Right atrium auricular region (tissue), 2 donors: ENCODE results near the gene CARS1. TPM values are rescaled to one million over a fixed set of nuclear protein-coding genes. Genes with fewer than 3 reads are reported as not detected.
A peak's percentile ranks its signal among the peaks of the same experiment; 100 is the strongest.
"Not testable (repeated sequence)": the region's sequence is repeated elsewhere in the genome, so short reads cannot be mapped to it uniquely, and the experiment has no call there.

Experiments
- DNase-seq: peaks from one replicate; pipeline ENCODE4 v3.0.0-alpha.2; 2019; ENCODE audit warnings: low spot score
- H3K27ac ChIP-seq, 2 donors: fragments of 200-600 bp; sonication (generic); 1 replicate in 1 of 2; 2 replicates in 1 of 2; pipeline ENCODE4 v1.5.1; 2016 to 2019
- H3K27me3 ChIP-seq, 2 donors: fragments of 200-600 bp; sonication (generic); one replicate each; pipeline versions ENCODE4 v1.5.1 to v1.6.0; 2017 to 2019
- H3K36me3 ChIP-seq: fragments of 200-600 bp; sonication (generic); one replicate; pipeline ENCODE4 v1.5.1; 2016
- H3K4me1 ChIP-seq, 2 donors: fragments of 200-600 bp; sonication (generic); one replicate each; pipeline versions ENCODE4 v1.5.1 to v1.6.0; 2017 to 2019
- H3K4me3 ChIP-seq, 2 donors: fragments of 200-600 bp; sonication (generic); 1 replicate in 1 of 2; 2 replicates in 1 of 2; pipeline ENCODE4 v1.5.1; 2017 to 2019; ENCODE audit warnings: mild to moderate bottlenecking in 1 of 2, moderate library complexity in 1 of 2
- H3K9me3 ChIP-seq, 2 donors: fragments of 200-600 bp; sonication (generic); one replicate each; pipeline ENCODE4 v1.5.1; 2019
- total RNA-seq, 2 donors: library from RNA; depleted of rRNA; stranded (reverse); fragments of >200 nt; gene quantifications; one replicate each; pipeline ENCODE4 v1.1.0, GENCODE V29; 2016
- TF ChIP-seq, protein P1 (sequence below), 2 donors: fragments of 200-600 bp; sonication (generic); IDR thresholded peaks; one replicate each; pipeline ENCODE4 v1.5.1; 2019; ENCODE audit warnings: antibody characterized with exemption in 2 of 2

CARS1 gene
- total RNA-seq, 2 donors from 2014 or later = 12.2 to 15.3 TPM

DNA sequence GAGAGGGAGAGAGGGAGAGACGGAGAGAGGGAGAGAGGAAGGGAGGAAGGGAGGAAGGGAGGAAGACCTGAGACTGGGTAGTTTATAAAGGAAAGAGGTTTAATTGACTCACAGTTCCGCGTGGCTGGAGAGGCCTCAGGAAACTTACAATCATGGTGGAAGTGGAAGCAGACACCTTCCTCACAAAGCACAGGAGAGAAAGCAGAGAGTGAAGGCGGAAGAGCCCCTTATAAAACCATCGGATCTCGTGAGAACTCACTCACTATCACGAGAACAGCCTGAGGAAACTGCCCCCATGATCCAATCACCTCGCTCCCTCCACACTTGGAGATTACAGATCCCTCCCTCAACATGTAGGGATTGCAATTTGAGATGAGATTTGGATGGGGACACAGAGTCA, 12.2 kb upstream of the CARS1 start:
- Histone ChIP-seq H3K4me1 (no peaks in the 10 kb centered on the region), H3K9me3 (no peaks in the 10 kb centered on the region), H3K27ac (no peak overlapping the region), H3K36me3 (no peaks in the 10 kb centered on the region), H3K27me3 (no peaks in the 10 kb centered on the region), H3K4me3 (no peak overlapping the region)
- no peak for DNase-seq
- TF ChIP-seq, protein P1, sequence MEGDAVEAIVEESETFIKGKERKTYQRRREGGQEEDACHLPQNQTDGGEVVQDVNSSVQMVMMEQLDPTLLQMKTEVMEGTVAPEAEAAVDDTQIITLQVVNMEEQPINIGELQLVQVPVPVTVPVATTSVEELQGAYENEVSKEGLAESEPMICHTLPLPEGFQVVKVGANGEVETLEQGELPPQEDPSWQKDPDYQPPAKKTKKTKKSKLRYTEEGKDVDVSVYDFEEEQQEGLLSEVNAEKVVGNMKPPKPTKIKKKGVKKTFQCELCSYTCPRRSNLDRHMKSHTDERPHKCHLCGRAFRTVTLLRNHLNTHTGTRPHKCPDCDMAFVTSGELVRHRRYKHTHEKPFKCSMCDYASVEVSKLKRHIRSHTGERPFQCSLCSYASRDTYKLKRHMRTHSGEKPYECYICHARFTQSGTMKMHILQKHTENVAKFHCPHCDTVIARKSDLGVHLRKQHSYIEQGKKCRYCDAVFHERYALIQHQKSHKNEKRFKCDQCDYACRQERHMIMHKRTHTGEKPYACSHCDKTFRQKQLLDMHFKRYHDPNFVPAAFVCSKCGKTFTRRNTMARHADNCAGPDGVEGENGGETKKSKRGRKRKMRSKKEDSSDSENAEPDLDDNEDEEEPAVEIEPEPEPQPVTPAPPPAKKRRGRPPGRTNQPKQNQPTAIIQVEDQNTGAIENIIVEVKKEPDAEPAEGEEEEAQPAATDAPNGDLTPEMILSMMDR (IDR thresholded peaks at IDR 0.05) = no peak

DNA sequence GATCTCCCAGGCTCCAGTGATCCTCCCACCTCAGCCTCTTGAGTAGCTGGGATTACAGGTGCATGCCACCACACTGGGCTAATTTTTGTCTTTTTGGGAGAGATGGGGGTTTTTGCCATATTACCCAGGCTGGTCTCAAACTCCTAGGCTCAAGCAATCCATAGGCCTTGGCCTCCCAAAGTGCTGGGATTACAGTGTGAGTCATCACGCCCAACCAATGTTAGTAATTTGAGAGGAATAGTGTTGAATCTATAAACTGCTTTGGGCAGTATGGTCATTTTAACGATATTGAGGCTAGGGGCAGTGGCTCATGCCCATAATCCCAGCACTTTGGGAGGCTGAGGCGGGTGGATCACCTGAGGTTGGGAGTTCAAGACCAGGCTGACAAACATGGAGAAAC, 9.1 kb upstream of the CARS1 start:
- H3K27ac ChIP-seq, H3K9me3 ChIP-seq, DNase-seq, H3K4me3 ChIP-seq, H3K36me3 ChIP-seq, H3K27me3 ChIP-seq, H3K4me1 ChIP-seq: not testable (repeated sequence)

DNA sequence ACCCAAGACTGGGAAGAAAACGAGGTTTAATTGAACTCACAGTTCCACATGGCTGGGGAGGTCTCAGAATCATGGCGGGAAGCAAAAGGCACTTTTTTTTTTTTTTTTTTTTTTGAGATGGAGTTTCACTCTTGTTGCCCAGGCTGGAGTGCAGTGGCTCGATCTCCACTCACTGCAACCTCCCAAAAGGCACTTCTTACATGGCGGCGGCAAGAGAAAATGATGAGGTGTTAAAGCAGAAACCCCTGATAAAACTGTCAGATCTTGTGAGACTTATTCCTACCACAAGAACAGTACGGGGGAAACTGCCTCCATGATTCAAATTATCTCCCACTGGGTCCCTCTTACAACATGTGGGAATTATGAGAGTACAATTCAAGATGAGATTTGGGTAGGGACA, 7.5 kb upstream of the CARS1 start:
- not testable (repeated sequence) for H3K4me1 ChIP-seq, DNase-seq, H3K27ac ChIP-seq, H3K4me3 ChIP-seq, H3K27me3 ChIP-seq, H3K9me3 ChIP-seq, H3K36me3 ChIP-seq

DNA sequence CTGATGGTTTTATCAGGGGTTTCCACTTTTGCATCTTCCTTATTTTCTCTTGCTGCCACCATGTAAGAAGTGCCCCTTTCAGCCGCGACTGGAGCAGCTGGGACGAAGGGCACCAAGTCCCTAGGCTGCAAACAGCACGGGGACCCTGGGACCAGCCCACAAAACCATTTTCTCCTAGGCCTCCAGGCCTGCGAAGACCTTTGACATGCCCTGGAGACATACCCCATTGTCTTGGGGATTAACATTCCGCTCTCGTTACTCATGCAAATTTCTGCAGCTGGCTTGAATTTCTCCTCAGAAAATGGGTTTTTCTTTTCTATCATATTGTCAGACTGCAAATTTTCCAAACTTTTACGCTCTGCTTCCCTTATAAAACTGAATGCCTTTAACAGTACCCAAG, 6.7 kb upstream of the CARS1 start:
- H3K4me3 ChIP-seq, H3K27me3 ChIP-seq, DNase-seq, H3K4me1 ChIP-seq, H3K27ac ChIP-seq, H3K9me3 ChIP-seq, H3K36me3 ChIP-seq: not testable (repeated sequence)

DNA sequence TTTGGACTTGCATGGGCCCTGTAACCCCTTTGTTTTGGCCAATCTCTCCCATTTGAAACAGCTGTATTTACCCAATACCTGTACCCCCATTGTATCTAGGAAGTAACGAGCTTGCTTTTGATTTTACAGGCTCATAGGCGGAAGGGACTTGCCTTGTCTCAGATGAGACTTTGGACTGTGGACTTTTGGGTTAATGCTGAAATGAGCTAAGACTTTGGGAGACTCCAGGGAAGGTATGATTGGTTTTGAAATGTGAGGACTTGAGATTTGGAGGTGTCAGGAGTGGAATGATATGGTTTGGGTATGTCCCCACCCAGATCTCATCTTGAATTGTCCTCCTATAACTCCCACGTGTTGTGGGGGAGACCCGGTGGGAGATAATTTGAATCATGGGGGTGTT, 6.2 kb upstream of the CARS1 start:
- not testable (repeated sequence) for H3K36me3 ChIP-seq, H3K4me1 ChIP-seq, H3K9me3 ChIP-seq, DNase-seq, H3K27me3 ChIP-seq, H3K4me3 ChIP-seq, H3K27ac ChIP-seq

DNA sequence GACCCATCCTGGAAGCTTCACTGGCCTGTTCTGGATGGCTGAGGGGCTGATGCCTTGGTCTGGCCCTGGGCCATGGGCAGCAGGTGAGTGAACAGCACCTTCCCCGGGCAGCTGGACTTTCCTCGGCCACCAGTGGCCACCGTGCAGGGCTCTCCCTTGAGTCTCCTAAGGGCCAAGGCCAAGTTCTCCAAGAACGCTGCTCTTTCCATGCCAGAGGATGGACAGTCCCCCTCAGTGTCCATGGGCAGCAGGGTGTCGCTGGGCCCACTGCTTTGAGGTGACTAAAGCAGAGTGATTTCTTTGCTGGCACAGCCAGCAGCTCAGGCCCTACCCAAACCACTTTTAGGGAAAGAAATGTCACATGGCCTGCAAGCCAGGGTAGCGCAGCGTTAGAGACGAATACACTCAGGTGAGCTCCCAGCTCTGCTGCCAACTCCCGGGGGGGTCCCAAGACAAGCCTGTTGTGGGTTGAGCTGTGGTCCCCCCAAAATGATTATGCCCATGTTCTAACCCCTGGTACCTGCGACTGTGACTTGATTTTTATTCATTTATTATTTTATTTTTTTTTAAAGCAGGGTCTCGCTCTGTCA, 3.3 kb upstream of the CARS1 start:
- no peak for DNase-seq

DNA sequence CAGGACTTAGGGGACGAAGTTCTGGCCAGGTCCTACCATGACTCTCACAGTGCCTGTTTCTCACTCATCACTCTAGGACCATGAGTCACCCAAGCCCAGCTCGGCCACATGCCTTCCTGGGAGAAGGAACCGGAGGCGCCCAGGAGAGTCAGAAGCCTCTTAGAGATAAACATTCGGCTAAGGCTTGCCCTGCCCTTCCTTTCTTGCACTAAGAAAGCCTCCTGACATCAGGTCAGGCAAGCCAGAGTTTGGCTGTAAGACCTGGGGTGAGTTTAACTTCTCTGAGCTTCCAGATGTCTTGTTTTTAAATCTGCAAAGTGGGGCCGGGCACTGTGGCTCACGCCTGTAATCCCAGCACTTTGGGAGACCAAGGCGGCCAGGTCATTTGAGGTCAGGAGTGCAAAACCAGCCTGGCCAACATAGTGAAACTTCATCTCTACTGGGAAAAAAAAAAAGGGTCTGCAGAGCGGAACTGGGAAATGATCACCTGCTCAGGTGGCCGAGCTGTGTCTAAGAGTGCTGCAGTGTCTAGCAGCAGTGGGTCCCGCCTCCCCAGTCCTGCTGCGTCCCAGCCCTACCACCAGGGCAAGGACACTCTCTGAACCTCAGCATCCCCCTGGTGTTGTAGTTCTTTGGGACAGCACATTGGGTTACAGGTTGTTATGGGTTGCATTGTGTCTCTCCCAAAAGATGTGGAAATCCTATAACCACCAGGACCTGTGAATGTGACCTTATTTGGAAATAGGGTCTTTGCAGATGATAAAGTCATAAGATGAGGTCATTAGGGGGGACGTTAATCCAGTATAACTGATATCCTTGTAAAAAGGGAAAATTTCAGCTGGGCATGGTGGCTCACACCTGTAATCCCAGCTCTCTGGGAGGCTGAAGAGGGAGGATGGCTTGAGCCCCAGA, 1.8 kb upstream of the CARS1 start:
- Histone ChIP-seq H3K36me3 (no peaks in the 10 kb centered on the region), H3K27me3 (no peaks in the 10 kb centered on the region), H3K4me1 (peaks cover 0 to 20% of the 10 kb centered on the region in 2 donors), H3K4me3 (no peak overlapping the region), H3K27ac (peak overlapping the region in 1 of 2 donors; percentile 76), H3K9me3 (no peaks in the 10 kb centered on the region)
- peak; percentile 75 for DNase-seq
- TF ChIP-seq, protein P1 (IDR thresholded peaks at IDR 0.05) = no peak

More for the DNA sequence above, 3.3 kb upstream of the CARS1 start:
- Histone ChIP-seq H3K9me3 (no peaks in the 10 kb centered on the region), H3K27ac (no peak overlapping the region), H3K27me3 (no peaks in the 10 kb centered on the region), H3K4me3 (no peak overlapping the region), H3K4me1 (peaks cover 0 to 20% of the 10 kb centered on the region in 2 donors), H3K36me3 (no peaks in the 10 kb centered on the region)
- TF ChIP-seq, protein P1 (IDR thresholded peaks at IDR 0.05) = no peak
